Parathyroid adenoma (tissue), 2 donors: Measurements from ENCODE around the gene RPRML.

Experiments used
- H2AFZ ChIP-seq: fragments of 300-600 bp; sonication (generic); one replicate; pipeline ENCODE4 v1.7.0; 2017; ENCODE audit warnings: antibody characterized with exemption, mild to moderate bottlenecking
- H3K27ac ChIP-seq: fragments of 300-600 bp; sonication (generic); one replicate; pipeline ENCODE4 v1.7.0; 2017
- H3K27me3 ChIP-seq: fragments of 300-600 bp; sonication (generic); one replicate; pipeline ENCODE4 v1.7.0; 2017; ENCODE audit warnings: low read length; ENCODE audit not compliant: control insufficient read depth, insufficient read depth
- H3K36me3 ChIP-seq: fragments of 300-600 bp; sonication (generic); one replicate; pipeline ENCODE4 v1.7.0; 2017; ENCODE audit warnings: low read length; ENCODE audit not compliant: control insufficient read depth, insufficient read depth
- H3K4me1 ChIP-seq: fragments of 300-600 bp; sonication (generic); one replicate; pipeline ENCODE4 v1.7.0; 2017; ENCODE audit warnings: control low read depth
- H3K4me2 ChIP-seq: fragments of 300-600 bp; sonication (generic); one replicate; pipeline ENCODE4 v1.7.0; 2017; ENCODE audit warnings: low read length
- H3K4me3 ChIP-seq: fragments of 300-600 bp; sonication (generic); one replicate; pipeline ENCODE4 v1.7.0; 2017; ENCODE audit warnings: low read depth, low read length
- H3K79me2 ChIP-seq: fragments of 300-600 bp; sonication (generic); one replicate; pipeline ENCODE4 v1.7.0; 2017; ENCODE audit warnings: control low read depth
- H3K9ac ChIP-seq: fragments of 300-600 bp; sonication (generic); one replicate; pipeline ENCODE4 v1.7.0; 2017; ENCODE audit warnings: mild to moderate bottlenecking
- H3K9me3 ChIP-seq: fragments of 300-600 bp; sonication (generic); one replicate; pipeline ENCODE4 v1.7.0; 2017; ENCODE audit warnings: low read length; ENCODE audit not compliant: control insufficient read depth
- CTCF ChIP-seq: fragments of 300-600 bp; sonication (generic); IDR thresholded peaks from one replicate; pipeline ENCODE4 v1.7.0; 2017; ENCODE audit warnings: antibody characterized with exemption, mild to moderate bottlenecking
- donor health status: primary hyperparathyroidism.

Gene RPRML

GRCh38 chr17:46949291-46950174 lies 29.5 kb downstream of the RPRML start:
- TF ChIP-seq CTCF, result no peak
- no peak overlapping the region for H3K9ac ChIP-seq
- H3K79me2 ChIP-seq, result no peaks in the 10 kb centered on the region
- H3K4me1 ChIP-seq, result no peaks in the 10 kb centered on the region
- no peaks in the 10 kb centered on the region for H3K36me3 ChIP-seq
- H3K27ac ChIP-seq, result no peak overlapping the region
- no peak overlapping the region for H2AFZ ChIP-seq
- no peaks in the 10 kb centered on the region for H3K27me3 ChIP-seq
- no peaks in the 10 kb centered on the region for H3K9me3 ChIP-seq
- no peak overlapping the region for H3K4me2 ChIP-seq
- H3K4me3 ChIP-seq, result no peak overlapping the region

GRCh38 chr17:46948544-46948943 lies 30.5 kb downstream of the RPRML start:
- Histone ChIP-seq H3K79me2 (no peaks in the 10 kb centered on the region), H3K27me3 (no peaks in the 10 kb centered on the region), H2AFZ (no peak overlapping the region), H3K4me3 (no peak overlapping the region), H3K9ac (no peak overlapping the region), H3K4me1 (peaks cover 3% of the 10 kb centered on the region), H3K9me3 (no peaks in the 10 kb centered on the region), H3K27ac (no peak overlapping the region), H3K36me3 (no peaks in the 10 kb centered on the region), H3K4me2 (no peak overlapping the region)
- no peak for TF ChIP-seq CTCF

- Histone ChIP-seq H3K27me3 (no peaks in the 10 kb centered on the region), H3K36me3 (no peaks in the 10 kb centered on the region), H3K4me2 (no peak overlapping the region), H3K27ac (no peak overlapping the region), H3K4me3 (no peak overlapping the region), H3K9me3 (no peaks in the 10 kb centered on the region), H2AFZ (no peak overlapping the region), H3K9ac (no peak overlapping the region), H3K79me2 (no peaks in the 10 kb centered on the region), H3K4me1 (peaks cover 6% of the 10 kb centered on the region)
- no peak for TF ChIP-seq CTCF
Observed at GRCh38 chr17:46947216-46947615, 31.8 kb downstream of the RPRML start.

GRCh38 chr17:46944931-46945330 lies 34.1 kb downstream of the RPRML start:
- H3K9ac ChIP-seq, result no peak overlapping the region
- TF ChIP-seq CTCF, result no peak
- H3K9me3 ChIP-seq, result no peaks in the 10 kb centered on the region
- H3K4me1 ChIP-seq, result peaks cover 6% of the 10 kb centered on the region
- no peak overlapping the region for H2AFZ ChIP-seq
- H3K27ac ChIP-seq, result no peak overlapping the region
- H3K27me3 ChIP-seq, result no peaks in the 10 kb centered on the region
- H3K4me3 ChIP-seq, result no peak overlapping the region
- no peak overlapping the region for H3K4me2 ChIP-seq
- H3K79me2 ChIP-seq, result no peaks in the 10 kb centered on the region
- H3K36me3 ChIP-seq, result no peaks in the 10 kb centered on the region
